Aorta (tissue), 5 donors: ENCODE data around the gene TOMM7. TPM values are rescaled to one million over a fixed set of nuclear protein-coding genes. Genes with fewer than 3 reads are reported as not detected.
A peak's percentile ranks its signal among the peaks of the same experiment; 100 is the strongest.

Experiments used
- ATAC-seq: fragments of 200-7000 bp; cut with Tn5 transposase; one replicate; pipeline ENCODE4 v1.9.1; 2022; ENCODE audit warnings: moderate library complexity; ENCODE audit not compliant: low FRiP score
- DNase-seq, 2 donors: peaks; one replicate each; pipeline ENCODE4 v3.0.0-alpha.2; 2020
- H3K27ac ChIP-seq, 2 donors: one replicate each; pipeline ENCODE4 v1.5.1; 2013; ENCODE audit warnings: low read length in 2 of 2, mild to moderate bottlenecking in 2 of 2, moderate library complexity in 2 of 2, control low read depth in 1 of 2, inconsistent platforms in 1 of 2, low read depth in 1 of 2
- H3K27me3 ChIP-seq, 2 donors: one replicate each; pipeline ENCODE4 v1.6.1; 2013; ENCODE audit warnings: control low read depth in 1 of 2, low read length in 1 of 2, mild to moderate bottlenecking in 1 of 2, moderate library complexity in 1 of 2; ENCODE audit not compliant: insufficient read depth in 2 of 2, control insufficient read depth in 1 of 2
- H3K36me3 ChIP-seq, 2 donors: one replicate each; pipeline ENCODE4 v1.6.1; 2013; ENCODE audit warnings: control low read depth in 1 of 2, low read length in 1 of 2, mild to moderate bottlenecking in 1 of 2; ENCODE audit not compliant: insufficient read depth in 2 of 2, control insufficient read depth in 1 of 2
- H3K4me1 ChIP-seq, 2 donors: one replicate each; pipeline ENCODE4 v1.6.1; 2013; ENCODE audit warnings: low read length in 2 of 2, control low read depth in 1 of 2, mild to moderate bottlenecking in 1 of 2, moderate library complexity in 1 of 2; ENCODE audit not compliant: insufficient read depth in 2 of 2, control insufficient read depth in 1 of 2
- H3K4me3 ChIP-seq, 2 donors: one replicate each; pipeline ENCODE4 v1.5.1; 2013; ENCODE audit warnings: low read length in 2 of 2, control low read depth in 1 of 2, mild to moderate bottlenecking in 1 of 2
- H3K9me3 ChIP-seq: one replicate; pipeline ENCODE4 v1.6.1; 2013; ENCODE audit warnings: mild to moderate bottlenecking, low read length; ENCODE audit not compliant: control insufficient read depth
- WGBS, 2 donors: extraction: QIAGEN DNeasy Blood & Tissue Kit; methylation state at CpG; one replicate each; pipeline ENCODE4 v1.1.7; 2013; 5-methylcytosine and 5-hydroxymethylcytosine counted together
- intact Hi-C, 2 donors: fragments of 100-400 bp; cut with DNase I; formaldehyde crosslinking; loops; one replicate each; pipeline versions ENCODE4 v1.14.2 to v1.15.0; 2022
- long read RNA-seq, 2 donors: library from polyadenylated mRNA; unstranded; transcript quantifications; one replicate each; pipeline ENCODE4 v2.0.0, GENCODE V29; 2020 to 2021
- polyA plus RNA-seq, 2 donors: library from polyadenylated mRNA; stranded (reverse); fragments of 200-250 nt; gene quantifications; one replicate each; pipeline ENCODE4 v1.2.3, GENCODE V29; 2013
- total RNA-seq, 2 donors: library from RNA; stranded (reverse); fragmentation: NEBNext Ultra II Directional; extraction: Animal tissue kit (Norgen Biotek cat#: 25700); gene quantifications; one replicate each; pipeline ENCODE4 v1.2.1, GENCODE V29; 2021
- donor health status: healthy with polysubstance abuse.
- donor health status: Bipolar disorder and iron deficiency.
- donor health status: DM: no; HTN: no; CAD: no.
- donor health status: DM: no; HTN: no; CAD: no.
- donor health status: DM: yes; HTN: yes; CAD: no.

TOMM7 gene
- total RNA-seq (100 to 1,000 TPM; 250 to 305 TPM), polyA plus RNA-seq (1,000 to 10,000 TPM in 1 of 2 donors, 100 to 1,000 TPM in 1; 595 to 1,149 TPM)
- long read RNA-seq, donor 1, transcript TOMM7-201 (3 exons, 778 nt), result major isoform, 22 of 25 reads
- long read RNA-seq, donor 1, partial matches to known transcripts, result 0 of 25 reads
- long read RNA-seq, donor 1, other reads (novel, unspliced or antisense), result 2 of 25 reads
- long read RNA-seq, donor 2, transcript TOMM7-201 (3 exons, 778 nt), result major isoform, 46 of 46 reads
- long read RNA-seq, donor 2, partial matches to known transcripts, result 0 of 46 reads
- long read RNA-seq, donor 2, other reads (novel, unspliced or antisense), result 0 of 46 reads

- Histone ChIP-seq H3K36me3 (no peaks in the 10 kb centered on the region), H3K27ac (peak within 1 kb of the TSS in 1 of 2 donors; percentile 26), H3K9me3 (no peaks in the 10 kb centered on the region), H3K4me1 (peaks cover 0 to 1% of the 10 kb centered on the region in 2 donors), H3K4me3 (peak within 1 kb of the TSS; percentile 85 to 94), H3K27me3 (no peaks in the 10 kb centered on the region)
- peak; percentile 98 for ATAC-seq
- intact Hi-C loops, result loop anchor here (2.0 to 10.0 kb wide), 2 partner anchors 232 kb away; no protein-coding TSS in a partner anchor
- WGBS, 2 donors, result 0% methylated on average over 38 of the region's 38 CpGs
- peak; percentile 94 to 96 for DNase-seq
These were observed at the start of gene TOMM7 for GRCh38 chr7:22822486-22823141. Gene TOMM7, minus strand, starts transcription at chr7:22822849. Its CDS starts 70 bp downstream, at chr7:22822779.

- Histone ChIP-seq H3K9me3 (no peaks in the 10 kb centered on the region), H3K27me3 (no peaks in the 10 kb centered on the region), H3K27ac (no peak overlapping the region), H3K36me3 (no peaks in the 10 kb centered on the region), H3K4me3 (no peak overlapping the region), H3K4me1 (no peaks in the 10 kb centered on the region)
- ATAC-seq (no peak), DNase-seq (no peak)
- intact Hi-C loops, result no loop called here
- WGBS, 2 donors, result 68% methylated on average over 7 of the region's 7 CpGs
These were observed 49.6 kb upstream of the TOMM7 start for GRCh38 chr7:22872096-22872807.

GRCh38 chr7:22871661-22872060 lies 49.0 kb upstream of the TOMM7 start:
- H3K36me3 ChIP-seq, result no peaks in the 10 kb centered on the region
- H3K27me3 ChIP-seq, result no peaks in the 10 kb centered on the region
- H3K4me3 ChIP-seq, result no peak overlapping the region
- intact Hi-C loops, result no loop called here
- DNase-seq (no peak), ATAC-seq (no peak)
- no peaks in the 10 kb centered on the region for H3K4me1 ChIP-seq
- no peak overlapping the region for H3K27ac ChIP-seq
- H3K9me3 ChIP-seq, result no peaks in the 10 kb centered on the region

GRCh38 chr7:22868509-22868908 lies 45.9 kb upstream of the TOMM7 start:
- 94 to 96% methylated on average over 1 of the region's 1 CpG for WGBS, 2 donors
- Histone ChIP-seq H3K4me1 (no peaks in the 10 kb centered on the region), H3K4me3 (no peak overlapping the region), H3K36me3 (no peaks in the 10 kb centered on the region), H3K9me3 (no peaks in the 10 kb centered on the region), H3K27me3 (no peaks in the 10 kb centered on the region), H3K27ac (no peak overlapping the region)
- intact Hi-C loops, result no loop called here
- DNase-seq (no peak), ATAC-seq (no peak)

GRCh38 chr7:22867589-22867988 lies 44.9 kb upstream of the TOMM7 start:
- H3K27ac ChIP-seq, result no peak overlapping the region
- ATAC-seq (no peak), DNase-seq (no peak)
- intact Hi-C loops, result no loop called here
- no peaks in the 10 kb centered on the region for H3K9me3 ChIP-seq
- no peak overlapping the region for H3K4me3 ChIP-seq
- no peaks in the 10 kb centered on the region for H3K4me1 ChIP-seq
- no peaks in the 10 kb centered on the region for H3K27me3 ChIP-seq
- WGBS, 2 donors, result 41 to 74% methylated on average over 2 of the region's 2 CpGs
- H3K36me3 ChIP-seq, result no peaks in the 10 kb centered on the region

- H3K27me3 ChIP-seq, result no peaks in the 10 kb centered on the region
- ATAC-seq (peak; percentile 75), DNase-seq (no peak)
- H3K27ac ChIP-seq, result no peak overlapping the region
- H3K36me3 ChIP-seq, result no peaks in the 10 kb centered on the region
- intact Hi-C loops, result no loop called here
- 50 to 53% methylated on average over 4 of the region's 4 CpGs for WGBS, 2 donors
- H3K9me3 ChIP-seq, result no peaks in the 10 kb centered on the region
- H3K4me3 ChIP-seq, result no peak overlapping the region
- H3K4me1 ChIP-seq, result no peaks in the 10 kb centered on the region
These were observed 44.4 kb upstream of the TOMM7 start for GRCh38 chr7:22867003-22867402.

GRCh38 chr7:22865602-22865960 lies 42.9 kb upstream of the TOMM7 start:
- intact Hi-C loops, result no loop called here
- no peak overlapping the region for H3K27ac ChIP-seq
- H3K27me3 ChIP-seq, result no peaks in the 10 kb centered on the region
- no peak for DNase-seq
- H3K4me1 ChIP-seq, result no peaks in the 10 kb centered on the region
- ATAC-seq, result no peak
- WGBS, 2 donors, result 91% methylated on average over 2 of the region's 2 CpGs
- H3K9me3 ChIP-seq, result no peaks in the 10 kb centered on the region
- H3K36me3 ChIP-seq, result peaks cover 2 to 4% of the 10 kb centered on the region in 2 donors
- no peak overlapping the region for H3K4me3 ChIP-seq

- intact Hi-C loops, result no loop called here
- no peaks in the 10 kb centered on the region for H3K9me3 ChIP-seq
- no peak overlapping the region for H3K4me3 ChIP-seq
- no peak for ATAC-seq
- no peaks in the 10 kb centered on the region for H3K27me3 ChIP-seq
- WGBS, 2 donors, result 81 to 88% methylated on average over 7 of the region's 7 CpGs
- H3K4me1 ChIP-seq, result no peaks in the 10 kb centered on the region
- peaks cover 2 to 7% of the 10 kb centered on the region in 2 donors for H3K36me3 ChIP-seq
- no peak overlapping the region for H3K27ac ChIP-seq
- no peak for DNase-seq
These were observed 42.4 kb upstream of the TOMM7 start for GRCh38 chr7:22864855-22865601.
